Natural killer cell treated with Interleukin-12 subunit alpha and Interleukin-12 subunit beta and Interleukin-15 and Interleukin-18, amount 100 ng/mL, for 72 hours (primary cell): ENCODE measurements around the gene JADE2. TPM values are rescaled to one million over a fixed set of nuclear protein-coding genes. Genes with fewer than 3 reads are reported as not detected.

ENCODE experiments used
- ATAC-seq, 2 donors: fragments of 150-1000 bp; cut with Tn5 transposase in 1 of 2; sonication (Bioruptor Pico), chemical (Tn5 transposase) in 1 of 2; 2 replicates each; pipeline ENCODE4 v1.10.0; 2021
- DNase-seq: peaks from one replicate; pipeline ENCODE4 v3.0.0; 2022; ENCODE audit warnings: low spot score
- H3K27ac Mint-ChIP-seq, 2 donors: 1 replicate in 1 of 2; 2 replicates in 1 of 2; pipeline ENCODE4 v1.8.0; 2022; ENCODE audit warnings: mixed read lengths in 2 of 2, mild to moderate bottlenecking in 1 of 2, moderate library complexity in 1 of 2
- H3K27me3 Mint-ChIP-seq, 2 donors: 1 replicate in 1 of 2; 2 replicates in 1 of 2; pipeline ENCODE4 v1.8.0; 2022; ENCODE audit warnings: mixed read lengths in 2 of 2
- H3K36me3 Mint-ChIP-seq: one replicate; pipeline ENCODE4 v1.8.0; 2022; ENCODE audit warnings: mixed read lengths
- H3K4me1 Mint-ChIP-seq, 2 donors: 1 replicate in 1 of 2; 2 replicates in 1 of 2; pipeline ENCODE4 v1.8.0; 2022; ENCODE audit warnings: low read depth in 2 of 2, mixed read lengths in 2 of 2, mild to moderate bottlenecking in 1 of 2
- H3K4me3 Mint-ChIP-seq: one replicate; pipeline ENCODE4 v1.8.0; 2022; ENCODE audit warnings: mixed read lengths
- H3K9me3 Mint-ChIP-seq: 2 replicates; pipeline ENCODE4 v1.8.0; 2022; ENCODE audit warnings: mixed read lengths
- total RNA-seq, 2 donors: library from RNA; stranded (reverse); gene quantifications; one replicate each; pipeline ENCODE4 v1.2.3, GENCODE V29; 2022

JADE2 gene
- total RNA-seq, 2 donors from 2014 or later = 45.2 to 70.8 TPM

GRCh38 chr5:134568761-134569695 lies 43.6 kb downstream of the JADE2 start:
- no peak overlapping the region for H3K4me3 Mint-ChIP-seq
- peaks cover 15 to 31% of the 10 kb centered on the region in 2 donors for H3K4me1 Mint-ChIP-seq
- H3K27ac Mint-ChIP-seq = peak overlapping the region; percentile 58 to 89
- ATAC-seq (no peak), DNase-seq (no peak)
- H3K27me3 Mint-ChIP-seq = no peaks in the 10 kb centered on the region
- H3K36me3 Mint-ChIP-seq = no peaks in the 10 kb centered on the region
- H3K9me3 Mint-ChIP-seq = no peaks in the 10 kb centered on the region

DNA sequence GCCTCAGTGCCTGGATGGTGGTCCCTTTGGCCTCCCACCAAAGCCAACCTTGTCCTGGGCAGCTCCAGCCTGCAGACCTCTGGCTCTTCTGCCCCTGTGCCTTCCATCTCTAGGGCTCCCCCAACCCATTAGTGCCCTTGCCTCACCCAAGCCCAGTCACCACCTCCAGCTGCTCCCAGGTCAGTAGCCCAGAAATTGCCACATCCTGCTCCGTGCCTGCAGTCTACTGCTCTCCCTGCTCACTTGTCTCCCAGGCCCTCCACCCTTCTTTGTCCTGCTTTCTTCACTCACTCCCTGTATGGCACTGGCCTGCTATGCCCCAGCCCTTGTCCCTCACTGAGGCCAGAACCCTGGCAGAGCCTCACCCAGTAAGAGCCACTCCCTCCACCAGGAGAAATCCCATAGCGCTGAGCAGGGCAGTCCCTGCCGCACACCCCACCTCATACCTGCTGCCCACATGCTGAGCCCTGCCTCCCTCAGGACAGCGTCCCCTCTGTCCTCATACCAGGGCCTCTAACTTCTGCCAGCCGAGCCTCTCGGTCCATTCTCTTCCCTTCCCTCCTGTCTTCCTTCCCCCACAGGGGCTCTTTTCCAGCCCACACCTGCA lies 44.4 kb downstream of the JADE2 start:
- ATAC-seq (no peak), DNase-seq (no peak)
- Mint-ChIP-seq H3K4me3 (no peak overlapping the region), H3K9me3 (no peaks in the 10 kb centered on the region), H3K36me3 (no peaks in the 10 kb centered on the region), H3K27me3 (no peaks in the 10 kb centered on the region), H3K4me1 (peaks cover 15 to 31% of the 10 kb centered on the region in 2 donors), H3K27ac (peak overlapping the region; percentile 64 to 89)

DNA sequence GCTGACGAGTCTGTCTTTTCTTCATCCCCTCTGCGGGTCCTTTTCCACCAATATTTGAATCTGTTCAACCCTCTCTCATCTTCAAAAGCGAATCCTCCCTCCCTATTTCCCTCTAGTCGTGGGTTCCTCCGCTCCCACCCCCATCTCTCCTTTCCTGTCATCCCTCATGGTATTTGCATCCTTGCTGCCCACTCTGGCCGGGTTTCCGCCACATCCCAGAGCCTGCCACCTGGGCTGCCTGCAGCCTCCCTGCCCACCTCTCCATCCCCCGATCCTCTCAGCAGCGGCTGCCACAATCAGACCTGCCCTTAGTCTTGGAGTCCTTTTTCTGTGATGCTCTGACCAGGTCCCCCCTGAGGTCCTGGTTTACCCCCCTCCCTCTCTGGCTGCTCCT lies 44.9 kb downstream of the JADE2 start:
- H3K36me3 Mint-ChIP-seq = no peaks in the 10 kb centered on the region
- H3K27ac Mint-ChIP-seq = peak overlapping the region; percentile 64 to 89
- no peaks in the 10 kb centered on the region for H3K27me3 Mint-ChIP-seq
- ATAC-seq (no peak), DNase-seq (no peak)
- H3K4me1 Mint-ChIP-seq = peaks cover 19 to 31% of the 10 kb centered on the region in 2 donors
- H3K4me3 Mint-ChIP-seq = no peak overlapping the region
- H3K9me3 Mint-ChIP-seq = no peaks in the 10 kb centered on the region

GRCh38 chr5:134570886-134571285 lies 45.4 kb downstream of the JADE2 start:
- H3K4me1 Mint-ChIP-seq = peaks cover 19 to 30% of the 10 kb centered on the region in 2 donors
- DNase-seq (no peak), ATAC-seq (no peak)
- H3K9me3 Mint-ChIP-seq = no peaks in the 10 kb centered on the region
- no peaks in the 10 kb centered on the region for H3K36me3 Mint-ChIP-seq
- peak overlapping the region; percentile 64 to 89 for H3K27ac Mint-ChIP-seq
- H3K4me3 Mint-ChIP-seq = no peak overlapping the region
- no peaks in the 10 kb centered on the region for H3K27me3 Mint-ChIP-seq

- Mint-ChIP-seq H3K9me3 (no peaks in the 10 kb centered on the region), H3K4me1 (peaks cover 19 to 32% of the 10 kb centered on the region in 2 donors), H3K36me3 (no peaks in the 10 kb centered on the region), H3K27ac (peak overlapping the region; percentile 9 to 76), H3K4me3 (no peak overlapping the region), H3K27me3 (no peaks in the 10 kb centered on the region)
- DNase-seq = no peak
- ATAC-seq = no peak
These were observed 46.4 kb downstream of the JADE2 start for GRCh38 chr5:134571693-134572405.

DNA sequence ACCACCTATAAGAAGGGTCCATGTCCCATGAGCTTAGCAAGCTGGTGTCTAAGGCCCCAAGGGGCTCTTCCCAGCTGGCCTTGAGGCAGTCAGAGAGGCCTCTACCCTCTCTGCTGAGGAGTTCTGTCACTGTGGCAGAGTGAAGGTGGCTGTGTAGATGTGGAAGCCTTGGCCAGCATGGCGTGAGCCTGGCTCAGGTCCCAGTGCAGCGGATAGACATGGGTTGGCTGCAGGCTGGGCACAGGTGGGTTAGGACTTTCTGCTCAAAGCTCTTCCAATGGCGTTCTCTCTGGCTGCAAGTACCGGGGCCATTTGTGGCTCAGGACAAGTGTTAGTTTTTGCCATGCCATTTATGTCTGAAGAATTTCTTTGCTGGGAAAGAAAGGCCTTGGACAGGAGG lies 47.3 kb downstream of the JADE2 start:
- Mint-ChIP-seq H3K27ac (peak overlapping the region; percentile 9 to 76), H3K36me3 (no peaks in the 10 kb centered on the region), H3K9me3 (no peaks in the 10 kb centered on the region), H3K4me1 (peaks cover 21 to 37% of the 10 kb centered on the region in 2 donors), H3K27me3 (no peaks in the 10 kb centered on the region), H3K4me3 (no peak overlapping the region)
- DNase-seq (no peak), ATAC-seq (no peak)

DNA sequence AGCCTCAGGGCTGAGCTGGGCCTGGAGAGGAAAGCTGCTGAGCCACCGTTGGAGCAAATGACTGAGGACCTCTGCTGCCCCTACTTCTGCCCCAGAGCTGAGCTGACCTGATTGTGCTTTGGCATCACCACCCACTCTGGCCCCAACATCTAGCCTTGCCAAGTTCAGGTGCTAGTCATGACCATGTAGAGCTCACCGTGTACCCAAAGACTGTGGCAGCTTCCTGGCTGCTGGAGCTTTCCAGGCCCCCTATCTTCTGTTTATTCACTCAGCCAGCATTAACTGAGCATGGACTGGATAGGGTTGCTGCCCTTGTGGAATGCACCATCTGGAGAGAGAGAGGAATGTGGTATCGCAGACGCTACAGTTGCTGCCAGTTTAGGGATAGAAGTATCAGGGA lies 49.1 kb downstream of the JADE2 start:
- H3K27me3 Mint-ChIP-seq = no peaks in the 10 kb centered on the region
- peaks cover 20 to 32% of the 10 kb centered on the region in 2 donors for H3K4me1 Mint-ChIP-seq
- H3K36me3 Mint-ChIP-seq = no peaks in the 10 kb centered on the region
- no peak overlapping the region for H3K4me3 Mint-ChIP-seq
- no peak for DNase-seq
- no peak for ATAC-seq
- H3K27ac Mint-ChIP-seq = peak overlapping the region; percentile 20 to 82
- H3K9me3 Mint-ChIP-seq = no peaks in the 10 kb centered on the region

- H3K27ac Mint-ChIP-seq = peak overlapping the region; percentile 20 to 82
- ATAC-seq = no peak
- no peaks in the 10 kb centered on the region for H3K36me3 Mint-ChIP-seq
- no peaks in the 10 kb centered on the region for H3K27me3 Mint-ChIP-seq
- H3K4me1 Mint-ChIP-seq = peaks cover 14 to 25% of the 10 kb centered on the region in 2 donors
- no peak for DNase-seq
- no peaks in the 10 kb centered on the region for H3K9me3 Mint-ChIP-seq
- no peak overlapping the region for H3K4me3 Mint-ChIP-seq
These were observed 49.8 kb downstream of the JADE2 start for GRCh38 chr5:134575316-134575715.

GRCh38 chr5:134576386-134577021 lies 51.0 kb downstream of the JADE2 start:
- ATAC-seq (peak in 1 of 2 donors; percentile 13), DNase-seq (no peak)
- Mint-ChIP-seq H3K27ac (peak overlapping the region; percentile 28 to 48), H3K36me3 (no peaks in the 10 kb centered on the region), H3K27me3 (no peaks in the 10 kb centered on the region), H3K4me1 (peaks cover 8 to 17% of the 10 kb centered on the region in 2 donors), H3K9me3 (no peaks in the 10 kb centered on the region), H3K4me3 (no peak overlapping the region)

GRCh38 chr5:134577022-134577795 lies 51.7 kb downstream of the JADE2 start:
- DNase-seq (no peak), ATAC-seq (peak in 1 of 2 donors; percentile 8)
- Mint-ChIP-seq H3K27ac (peak overlapping the region; percentile 37 to 83), H3K9me3 (no peaks in the 10 kb centered on the region), H3K36me3 (no peaks in the 10 kb centered on the region), H3K4me1 (peaks cover 8 to 11% of the 10 kb centered on the region in 2 donors), H3K27me3 (no peaks in the 10 kb centered on the region), H3K4me3 (no peak overlapping the region)

- H3K9me3 Mint-ChIP-seq = no peaks in the 10 kb centered on the region
- no peaks in the 10 kb centered on the region for H3K36me3 Mint-ChIP-seq
- ATAC-seq (peak; percentile 52 to 65), DNase-seq (peak; percentile 78)
- H3K27me3 Mint-ChIP-seq = no peaks in the 10 kb centered on the region
- no peak overlapping the region for H3K4me3 Mint-ChIP-seq
- H3K27ac Mint-ChIP-seq = peak overlapping the region; percentile 37 to 83
- H3K4me1 Mint-ChIP-seq = peaks cover 8 to 11% of the 10 kb centered on the region in 2 donors
These were observed 52.5 kb downstream of the JADE2 start for GRCh38 chr5:134577796-134578577.

DNA sequence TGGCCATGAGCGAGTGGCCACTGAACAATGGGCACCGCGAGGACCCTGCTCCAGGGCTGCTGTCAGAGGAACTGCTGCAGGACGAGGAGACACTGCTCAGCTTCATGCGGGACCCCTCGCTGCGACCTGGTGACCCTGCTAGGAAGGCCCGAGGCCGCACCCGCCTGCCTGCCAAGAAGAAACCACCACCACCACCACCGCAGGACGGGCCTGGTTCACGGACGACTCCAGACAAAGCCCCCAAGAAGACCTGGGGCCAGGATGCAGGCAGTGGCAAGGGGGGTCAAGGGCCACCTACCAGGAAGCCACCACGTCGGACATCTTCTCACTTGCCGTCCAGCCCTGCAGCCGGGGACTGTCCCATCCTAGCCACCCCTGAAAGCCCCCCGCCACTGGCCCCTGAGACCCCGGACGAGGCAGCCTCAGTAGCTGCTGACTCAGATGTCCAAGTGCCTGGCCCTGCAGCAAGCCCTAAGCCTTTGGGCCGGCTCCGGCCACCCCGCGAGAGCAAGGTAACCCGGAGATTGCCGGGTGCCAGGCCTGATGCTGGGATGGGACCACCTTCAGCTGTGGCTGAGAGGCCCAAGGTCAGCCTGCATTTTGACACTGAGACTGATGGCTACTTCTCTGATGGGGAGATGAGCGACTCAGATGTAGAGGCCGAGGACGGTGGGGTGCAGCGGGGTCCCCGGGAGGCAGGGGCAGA lies 53.3 kb downstream of the JADE2 start:
- DNase-seq (no peak), ATAC-seq (no peak)
- no peaks in the 10 kb centered on the region for H3K27me3 Mint-ChIP-seq
- no peaks in the 10 kb centered on the region for H3K9me3 Mint-ChIP-seq
- H3K4me1 Mint-ChIP-seq = peaks cover 8 to 11% of the 10 kb centered on the region in 2 donors
- H3K27ac Mint-ChIP-seq = no peak overlapping the region
- no peaks in the 10 kb centered on the region for H3K36me3 Mint-ChIP-seq
- no peak overlapping the region for H3K4me3 Mint-ChIP-seq
